HG02973 (cell line): ENCODE measurements around the gene ZEB2.

Source experiments
- ATAC-seq: cut with Tn5 transposase; IDR thresholded peaks from one replicate; pipeline ENCODE4 v1.9.1; 2021; ENCODE audit warnings: moderate library complexity; ENCODE audit not compliant: unreplicated experiment

The ZEB2 gene

GRCh38 chr2:144361742-144362141 is 158.2 kb downstream of the ZEB2 start:
- no peak for ATAC-seq

- ATAC-seq = no peak
These were observed 160.2 kb downstream of the ZEB2 start for GRCh38 chr2:144359684-144360083.

GRCh38 chr2:144358979-144359541 is 160.9 kb downstream of the ZEB2 start:
- peak; percentile 55 for ATAC-seq

GRCh38 chr2:144358374-144358964 is 161.4 kb downstream of the ZEB2 start:
- ATAC-seq = no peak

GRCh38 chr2:144357623-144358373 is 162.1 kb downstream of the ZEB2 start:
- ATAC-seq = peak; percentile 89

GRCh38 chr2:144356402-144356801 is 163.5 kb downstream of the ZEB2 start:
- no peak for ATAC-seq

- no peak for ATAC-seq
These were observed 165.0 kb downstream of the ZEB2 start for GRCh38 chr2:144354953-144355352.

GRCh38 chr2:144351687-144352086 is 168.2 kb downstream of the ZEB2 start:
- ATAC-seq = no peak

- ATAC-seq = no peak
These were observed 169.6 kb downstream of the ZEB2 start for GRCh38 chr2:144350151-144350802.

- no peak for ATAC-seq
These were observed 170.2 kb downstream of the ZEB2 start for GRCh38 chr2:144349674-144350073.

GRCh38 chr2:144348846-144349245 is 171.1 kb downstream of the ZEB2 start:
- ATAC-seq = no peak

GRCh38 chr2:144346229-144346628 is 173.7 kb downstream of the ZEB2 start:
- ATAC-seq = no peak

GRCh38 chr2:144343145-144343544 is 176.8 kb downstream of the ZEB2 start:
- peak; percentile 72 for ATAC-seq

- ATAC-seq = no peak
These were observed 178.4 kb downstream of the ZEB2 start for GRCh38 chr2:144341538-144341937.

- ATAC-seq = no peak
These were observed 180.9 kb downstream of the ZEB2 start for GRCh38 chr2:144339048-144339447.

- no peak for ATAC-seq
These were observed 185.4 kb downstream of the ZEB2 start for GRCh38 chr2:144334551-144334950.
